Activated CD8-positive, alpha-beta memory T cell treated with anti-CD3 and anti-CD28 coated beads, Interleukin-2, amount 10 ng/mL, durations not matched to agents 7 days and 5 days (primary cell): ENCODE results near the gene NPAS3. TPM values are rescaled to one million over a fixed set of nuclear protein-coding genes. Genes with fewer than 3 reads are reported as not detected.

Experiments
- ATAC-seq: fragments of 150-1000 bp; cut with Tn5 transposase; one replicate; pipeline ENCODE4 v1.10.0; 2021; ENCODE audit warnings: moderate library complexity
- CTCF ChIA-PET: fragments of 350-600 bp; sonication (Branson Sonifier 250); formaldehyde crosslinking; loops from one replicate; lab custom pipeline; 2021; ENCODE audit warnings: antibody characterized with exemption; lab: Charles Lee
- DNase-seq: peaks from one replicate; pipeline ENCODE4 v3.0.0-alpha.2; 2020
- H3K27ac Mint-ChIP-seq: one replicate; pipeline ENCODE4 v1.8.0; 2021; ENCODE audit warnings: mild to moderate bottlenecking, mixed read lengths
- H3K27me3 Mint-ChIP-seq: one replicate; pipeline ENCODE4 v1.8.0; 2021; ENCODE audit warnings: mixed read lengths
- H3K36me3 Mint-ChIP-seq: one replicate; pipeline ENCODE4 v1.8.0; 2021; ENCODE audit warnings: mild to moderate bottlenecking, mixed read lengths
- H3K4me1 Mint-ChIP-seq: one replicate; pipeline ENCODE4 v1.8.0; 2021; ENCODE audit warnings: mixed read lengths
- H3K4me3 Mint-ChIP-seq: one replicate; pipeline ENCODE4 v1.8.0; 2021; ENCODE audit warnings: mild to moderate bottlenecking, moderate library complexity, mixed read lengths
- H3K9me3 Mint-ChIP-seq: one replicate; pipeline ENCODE4 v1.8.0; 2022; ENCODE audit warnings: low read depth, mixed read lengths
- total RNA-seq, 2 experiments: library from RNA; stranded (reverse); gene quantifications; one replicate each; pipeline ENCODE4 v1.2.3, GENCODE V29; 2021

NPAS3 gene
- total RNA-seq, 2 experiments from 2014 or later: not detected

DNA sequence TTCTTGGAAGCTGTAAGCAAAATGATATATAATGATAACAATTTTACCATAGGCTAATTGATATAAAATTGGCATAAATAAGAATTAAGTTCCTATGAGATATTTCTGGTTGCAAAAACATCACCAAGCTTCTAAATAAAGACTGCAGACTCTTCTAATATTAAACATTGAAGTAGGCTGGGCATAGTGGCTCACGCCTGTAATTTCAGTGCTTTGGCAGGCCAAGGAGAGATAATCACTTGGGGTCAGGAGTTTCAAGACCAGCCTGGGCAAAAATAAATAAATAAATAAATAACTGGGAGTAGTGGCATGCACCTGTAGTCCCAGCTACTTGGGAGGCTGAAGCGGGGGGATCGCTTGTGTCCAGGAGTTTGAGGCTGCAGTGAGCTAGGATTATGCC, 71.8 kb downstream of the NPAS3 start:
- DNase-seq (no peak), ATAC-seq (no peak)
- CTCF ChIA-PET: no interaction called here
- Mint-ChIP-seq H3K27me3 (no peaks in the 10 kb centered on the region), H3K9me3 (no peaks in the 10 kb centered on the region), H3K4me3 (no peak overlapping the region), H3K36me3 (no peaks in the 10 kb centered on the region), H3K27ac (no peak overlapping the region), H3K4me1 (no peaks in the 10 kb centered on the region)

DNA sequence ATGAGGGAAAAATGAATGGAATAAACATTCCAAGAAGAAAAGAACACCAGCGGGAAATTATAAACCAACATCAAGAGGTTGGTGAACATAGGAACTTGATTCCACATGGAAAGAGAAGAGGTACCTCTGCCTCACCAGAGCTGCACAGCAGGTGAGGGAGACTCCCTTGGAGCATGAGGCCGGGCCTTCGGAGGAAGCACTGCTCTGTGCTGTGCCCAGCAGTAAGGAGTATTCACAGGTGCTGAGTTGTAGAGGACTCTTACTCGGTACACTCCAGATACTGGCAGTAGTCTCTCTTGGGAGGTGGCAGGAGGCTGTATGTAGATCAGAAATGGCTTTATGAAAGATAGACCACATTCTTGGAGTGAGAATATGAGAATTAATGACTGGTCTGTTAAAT, 76.0 kb downstream of the NPAS3 start:
- Mint-ChIP-seq H3K36me3 (no peaks in the 10 kb centered on the region), H3K27ac (no peak overlapping the region), H3K4me1 (no peaks in the 10 kb centered on the region), H3K9me3 (peaks cover 2% of the 10 kb centered on the region), H3K27me3 (no peaks in the 10 kb centered on the region), H3K4me3 (no peak overlapping the region)
- ATAC-seq (no peak), DNase-seq (no peak)
- CTCF ChIA-PET: no interaction called here

DNA sequence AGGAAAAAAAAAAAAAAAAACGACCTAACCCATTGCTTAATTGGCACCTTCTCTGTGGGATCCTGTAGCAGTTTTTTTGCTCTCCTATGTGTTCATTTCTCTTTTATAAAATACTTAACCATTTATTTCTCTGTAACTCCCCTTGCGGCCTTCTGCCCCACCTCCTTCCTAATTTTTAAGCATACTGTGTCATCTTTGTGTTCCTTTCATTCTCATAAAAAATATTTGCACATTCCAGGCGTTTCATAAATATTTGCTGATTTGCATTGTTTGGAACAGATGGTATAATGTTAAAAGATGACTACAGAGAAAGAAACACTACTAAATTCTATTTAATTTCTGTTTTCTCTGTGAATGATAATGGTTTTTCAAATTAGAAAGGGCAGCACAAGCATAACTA, 77.9 kb downstream of the NPAS3 start:
- Mint-ChIP-seq H3K4me3 (no peak overlapping the region), H3K4me1 (no peaks in the 10 kb centered on the region), H3K9me3 (peaks cover 2% of the 10 kb centered on the region), H3K27me3 (no peaks in the 10 kb centered on the region), H3K36me3 (no peaks in the 10 kb centered on the region), H3K27ac (no peak overlapping the region)
- CTCF ChIA-PET: no interaction called here
- ATAC-seq (no peak), DNase-seq (no peak)

DNA sequence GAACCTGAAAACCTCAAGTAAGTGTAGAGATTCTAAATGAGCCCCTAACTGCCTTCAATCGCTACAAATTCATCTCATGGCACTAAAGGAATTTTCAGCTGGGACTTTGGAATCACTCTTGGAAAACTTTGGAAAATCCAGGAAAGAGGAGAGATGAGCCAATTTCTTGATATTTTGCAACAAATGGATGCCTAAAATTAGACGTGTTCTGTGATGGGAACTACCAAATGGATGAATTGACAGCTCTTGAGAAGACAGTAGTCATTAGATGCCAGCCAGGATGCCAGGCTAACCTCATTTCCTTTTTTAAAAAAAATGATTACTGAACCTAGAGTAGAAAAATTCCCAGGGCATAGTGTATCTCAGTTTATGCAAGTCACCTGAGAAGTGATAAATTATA, 78.3 kb downstream of the NPAS3 start:
- CTCF ChIA-PET: no interaction called here
- no peak for ATAC-seq
- Mint-ChIP-seq H3K4me1 (no peaks in the 10 kb centered on the region), H3K27ac (no peak overlapping the region), H3K27me3 (no peaks in the 10 kb centered on the region), H3K36me3 (no peaks in the 10 kb centered on the region), H3K9me3 (peaks cover 2% of the 10 kb centered on the region), H3K4me3 (no peak overlapping the region)
- DNase-seq: no peak

DNA sequence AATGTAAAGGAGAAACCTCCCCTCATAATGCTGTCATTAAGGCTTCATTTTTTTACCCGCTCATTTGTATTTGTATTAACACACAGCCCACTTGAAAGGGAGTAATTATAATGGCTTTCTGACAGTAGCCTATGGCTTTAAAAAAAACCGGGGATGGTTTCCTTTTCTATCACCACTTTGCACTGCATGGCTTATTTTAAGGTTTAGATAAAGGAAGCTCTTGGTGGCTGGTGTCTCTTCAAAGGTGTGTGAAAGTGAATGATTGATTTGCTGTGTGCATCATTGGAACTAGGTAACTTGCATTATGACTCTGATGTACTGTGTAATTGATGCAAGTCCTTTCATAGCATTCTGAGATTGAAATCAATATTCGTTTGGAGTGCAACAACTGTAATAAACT, 80.7 kb downstream of the NPAS3 start:
- no peak for ATAC-seq
- no peak overlapping the region for H3K4me3 Mint-ChIP-seq
- H3K27ac Mint-ChIP-seq: no peak overlapping the region
- no peaks in the 10 kb centered on the region for H3K27me3 Mint-ChIP-seq
- no peaks in the 10 kb centered on the region for H3K36me3 Mint-ChIP-seq
- CTCF ChIA-PET: no interaction called here
- no peaks in the 10 kb centered on the region for H3K4me1 Mint-ChIP-seq
- no peak for DNase-seq
- H3K9me3 Mint-ChIP-seq: peaks cover 5% of the 10 kb centered on the region

DNA sequence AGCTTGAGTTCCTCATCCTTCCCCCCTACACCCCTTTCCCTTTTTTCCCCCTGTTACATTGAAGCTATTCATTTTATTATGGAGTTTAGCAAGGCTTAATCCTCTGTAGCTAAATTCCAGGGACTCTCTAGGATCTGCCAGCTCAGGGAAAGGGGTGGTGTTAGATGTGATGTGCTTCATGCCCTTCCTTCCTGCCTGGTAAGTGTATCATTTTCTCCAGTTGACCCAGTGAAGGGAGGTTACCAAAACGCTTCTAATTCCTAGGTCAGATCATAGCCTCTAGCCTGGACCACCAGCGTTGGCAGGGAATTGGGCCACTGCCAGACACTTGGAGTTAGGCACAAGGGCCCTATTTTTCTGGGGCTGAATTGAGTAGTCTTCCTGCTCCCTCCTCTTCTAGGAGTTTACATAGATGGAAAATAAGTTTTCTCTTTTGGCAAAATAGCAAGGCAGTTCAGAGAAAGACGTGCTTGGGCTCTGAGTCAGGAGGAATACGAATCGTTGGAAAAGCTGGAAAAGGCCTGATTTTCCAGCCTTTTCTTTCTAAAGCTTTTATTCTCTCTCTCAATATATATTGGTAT, 88.3 kb downstream of the NPAS3 start:
- Mint-ChIP-seq H3K27me3 (no peaks in the 10 kb centered on the region), H3K36me3 (no peaks in the 10 kb centered on the region), H3K4me1 (no peaks in the 10 kb centered on the region), H3K9me3 (peaks cover 10% of the 10 kb centered on the region), H3K27ac (no peak overlapping the region), H3K4me3 (no peak overlapping the region)
- CTCF ChIA-PET: no interaction called here
- DNase-seq: no peak
- ATAC-seq: no peak

DNA sequence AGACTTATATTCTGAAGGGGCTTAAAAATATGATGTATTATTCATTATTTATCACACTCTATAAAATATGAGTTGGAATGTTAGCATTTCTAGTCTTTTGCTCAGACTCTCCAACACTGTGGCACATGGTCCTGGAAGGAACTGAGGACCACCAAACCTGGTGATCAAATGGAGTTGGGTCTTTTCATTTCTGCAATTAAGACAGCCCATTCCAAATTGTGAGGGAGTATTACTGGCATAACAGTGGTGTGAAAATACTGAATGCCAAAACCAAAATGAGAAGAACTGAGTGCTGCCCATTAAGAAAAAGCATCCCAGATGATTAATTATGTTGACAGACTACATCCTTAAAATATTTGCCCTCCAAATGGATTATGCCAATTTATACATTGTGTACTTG, 90.8 kb downstream of the NPAS3 start:
- Mint-ChIP-seq H3K4me1 (no peaks in the 10 kb centered on the region), H3K36me3 (no peaks in the 10 kb centered on the region), H3K27ac (no peak overlapping the region), H3K9me3 (peaks cover 6% of the 10 kb centered on the region), H3K27me3 (no peaks in the 10 kb centered on the region), H3K4me3 (no peak overlapping the region)
- DNase-seq (no peak), ATAC-seq (no peak)
- CTCF ChIA-PET: no interaction called here

DNA sequence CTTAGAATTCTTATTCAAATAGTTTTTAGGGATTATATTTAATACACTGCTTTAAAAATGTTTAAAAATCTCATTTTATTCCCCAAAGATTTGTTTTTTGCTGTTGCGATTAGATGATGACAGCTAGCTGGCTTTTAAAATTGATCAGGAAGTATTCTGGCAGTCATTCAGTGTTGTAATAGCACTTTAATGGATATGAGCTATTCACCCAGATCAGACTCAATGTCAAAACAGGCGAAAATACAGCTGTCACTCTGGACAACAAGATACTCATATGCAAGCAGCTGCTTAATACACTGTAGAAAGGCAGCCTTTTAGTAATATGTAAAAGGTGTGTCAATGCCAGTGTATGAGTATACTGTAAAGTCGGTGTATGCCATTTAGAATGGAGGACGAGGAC, 91.7 kb downstream of the NPAS3 start:
- CTCF ChIA-PET: no interaction called here

DNA sequence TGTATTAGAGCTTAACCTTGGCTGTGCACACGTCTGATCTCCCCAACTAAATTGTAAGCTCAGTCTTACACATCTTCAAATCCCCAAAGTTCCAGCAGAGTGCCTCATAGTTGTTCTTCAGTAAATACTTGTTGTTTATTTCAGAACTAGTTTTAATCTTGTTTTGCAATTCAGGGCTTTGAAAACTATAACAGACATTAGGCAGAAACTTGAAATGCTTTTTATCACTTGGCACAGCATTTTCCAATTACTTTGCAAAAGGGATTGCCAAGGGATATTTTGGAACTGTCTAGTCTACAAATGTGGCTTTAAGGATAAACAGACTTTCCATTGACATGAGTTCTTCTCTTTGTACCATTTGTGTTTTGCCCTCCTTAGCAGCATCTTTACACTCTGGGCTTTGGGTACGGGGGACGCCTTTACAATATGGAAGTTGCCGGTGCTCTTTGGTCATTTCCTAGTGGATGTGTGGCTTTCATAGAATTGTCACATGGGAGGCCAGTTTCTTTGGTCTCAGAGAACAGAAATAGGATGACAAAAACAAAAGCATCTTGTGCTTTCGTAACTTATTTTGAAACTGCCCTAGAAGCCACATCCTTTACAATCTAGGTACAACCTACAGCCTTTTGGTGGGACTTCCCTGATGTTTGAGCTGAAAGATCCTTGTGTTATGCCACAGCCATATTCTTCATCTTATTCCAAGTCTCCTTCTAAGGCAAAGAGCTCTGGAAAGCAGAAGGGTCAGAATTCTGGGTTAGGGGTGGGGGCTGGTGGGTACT, 96.9 kb downstream of the NPAS3 start:
- Mint-ChIP-seq H3K36me3 (no peaks in the 10 kb centered on the region), H3K4me3 (no peak overlapping the region), H3K27me3 (no peaks in the 10 kb centered on the region), H3K9me3 (peaks cover 4% of the 10 kb centered on the region), H3K27ac (no peak overlapping the region), H3K4me1 (no peaks in the 10 kb centered on the region)
- CTCF ChIA-PET: no interaction called here
- ATAC-seq: no peak
- no peak for DNase-seq

More for the DNA sequence above, 91.7 kb downstream of the NPAS3 start:
- Mint-ChIP-seq H3K27me3 (no peaks in the 10 kb centered on the region), H3K4me3 (no peak overlapping the region), H3K36me3 (no peaks in the 10 kb centered on the region), H3K4me1 (no peaks in the 10 kb centered on the region), H3K9me3 (peaks cover 10% of the 10 kb centered on the region), H3K27ac (no peak overlapping the region)
- ATAC-seq (no peak), DNase-seq (no peak)

DNA sequence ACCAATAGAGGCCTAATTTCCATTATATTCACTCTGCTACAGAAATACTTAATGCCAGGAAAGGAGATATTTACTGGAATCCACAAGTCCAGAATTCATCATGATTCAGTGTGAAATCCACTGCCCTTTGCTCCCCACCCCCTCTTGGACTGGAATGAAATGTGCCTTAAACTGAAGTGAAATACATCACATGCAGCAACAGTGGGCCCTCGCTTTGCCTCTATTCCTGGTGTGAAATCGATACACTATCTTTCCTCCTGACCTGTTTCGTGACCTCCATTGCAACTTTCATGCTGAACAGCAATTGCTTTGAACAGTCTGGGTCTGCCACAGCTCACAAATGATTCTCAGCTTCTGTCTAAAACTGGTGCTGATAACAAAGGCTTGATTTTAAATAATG, 100.6 kb downstream of the NPAS3 start:
- ATAC-seq (no peak), DNase-seq (no peak)
- H3K27ac Mint-ChIP-seq: no peak overlapping the region
- H3K4me3 Mint-ChIP-seq: no peak overlapping the region
- CTCF ChIA-PET: no interaction called here
- H3K4me1 Mint-ChIP-seq: no peaks in the 10 kb centered on the region
- no peaks in the 10 kb centered on the region for H3K27me3 Mint-ChIP-seq
- H3K36me3 Mint-ChIP-seq: no peaks in the 10 kb centered on the region
- peaks cover 15% of the 10 kb centered on the region for H3K9me3 Mint-ChIP-seq

DNA sequence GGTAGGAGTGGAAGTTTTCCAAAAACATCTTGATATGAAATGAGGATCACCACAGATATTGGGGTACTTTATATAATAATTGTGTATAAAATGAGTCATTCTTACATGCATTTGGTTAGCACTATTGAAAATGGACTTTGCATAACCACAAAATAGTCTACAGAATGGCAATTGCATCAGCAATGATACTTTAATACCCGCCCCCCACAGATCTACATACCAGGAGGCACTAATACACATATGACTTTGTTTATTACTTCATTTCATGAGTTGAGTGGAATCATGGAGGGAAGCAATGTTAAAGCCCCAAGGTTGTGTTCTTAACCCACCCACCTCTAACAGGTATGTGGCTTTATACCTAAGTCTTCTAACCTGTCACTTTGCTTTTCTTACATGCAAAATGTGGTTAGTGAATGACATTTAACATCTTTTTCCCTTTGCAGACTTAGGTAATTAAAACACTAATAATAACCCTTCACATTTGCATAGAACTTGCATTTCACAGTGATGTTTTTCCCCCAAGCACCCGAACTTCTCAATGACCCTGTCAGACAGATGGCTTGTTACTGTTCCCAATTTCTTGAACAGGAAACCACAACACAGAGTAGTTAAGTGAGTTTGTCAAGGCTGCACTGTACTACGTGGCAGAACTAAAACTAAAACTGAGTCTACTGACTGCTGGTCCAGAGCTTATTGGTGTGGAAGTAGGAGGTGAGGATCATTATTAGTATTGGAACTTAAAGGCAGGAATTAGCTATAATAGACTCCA, 101.9 kb downstream of the NPAS3 start:
- H3K27ac Mint-ChIP-seq: no peak overlapping the region
- CTCF ChIA-PET: no interaction called here
- DNase-seq (no peak), ATAC-seq (no peak)
- H3K27me3 Mint-ChIP-seq: no peaks in the 10 kb centered on the region
- no peak overlapping the region for H3K4me3 Mint-ChIP-seq
- H3K36me3 Mint-ChIP-seq: no peaks in the 10 kb centered on the region
- H3K4me1 Mint-ChIP-seq: no peaks in the 10 kb centered on the region
- peaks cover 11% of the 10 kb centered on the region for H3K9me3 Mint-ChIP-seq

DNA sequence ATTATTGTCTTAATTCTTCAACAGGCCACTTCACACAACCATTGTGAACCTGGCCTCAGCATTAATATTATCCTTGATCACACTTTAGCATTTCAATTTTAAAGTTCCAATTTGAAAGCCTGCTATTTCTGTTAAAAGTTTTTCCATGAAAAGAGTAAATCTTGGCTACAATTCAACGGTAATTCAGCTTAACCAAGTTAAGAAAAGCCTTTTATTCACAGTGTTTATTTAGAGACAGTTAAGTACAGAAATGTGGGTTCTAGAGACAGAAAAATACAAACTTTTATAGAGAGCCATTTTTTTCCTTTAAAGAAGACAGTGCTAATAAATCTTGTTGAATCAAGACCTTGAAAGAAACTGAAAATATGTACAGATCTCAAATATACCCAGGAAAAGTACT, 103.9 kb downstream of the NPAS3 start:
- DNase-seq (no peak), ATAC-seq (no peak)
- Mint-ChIP-seq H3K9me3 (peaks cover 13% of the 10 kb centered on the region), H3K36me3 (no peaks in the 10 kb centered on the region), H3K4me3 (no peak overlapping the region), H3K27ac (no peak overlapping the region), H3K27me3 (no peaks in the 10 kb centered on the region), H3K4me1 (no peaks in the 10 kb centered on the region)
- CTCF ChIA-PET: no interaction called here

DNA sequence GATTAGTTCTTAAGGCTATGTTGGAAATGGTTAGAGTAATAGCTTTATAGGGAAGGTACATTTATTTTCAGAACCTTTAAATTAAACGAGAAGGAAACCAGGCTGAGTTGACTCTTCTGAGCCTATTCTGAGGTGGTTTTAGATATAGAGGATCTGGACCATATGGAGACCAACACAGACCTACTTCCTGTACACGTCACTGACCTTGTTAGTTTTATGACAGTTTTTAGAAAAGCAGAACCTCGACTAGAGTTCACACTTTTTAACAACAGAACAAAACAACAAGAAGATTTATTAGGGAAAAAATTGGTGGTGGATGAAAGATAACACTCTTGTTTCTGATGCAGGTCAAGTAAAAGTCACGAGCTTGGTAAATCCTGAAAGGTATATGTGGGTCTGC, 107.1 kb downstream of the NPAS3 start:
- CTCF ChIA-PET: no interaction called here
- Mint-ChIP-seq H3K36me3 (no peaks in the 10 kb centered on the region), H3K27ac (no peak overlapping the region), H3K9me3 (peaks cover 15% of the 10 kb centered on the region), H3K27me3 (no peaks in the 10 kb centered on the region), H3K4me3 (no peak overlapping the region), H3K4me1 (no peaks in the 10 kb centered on the region)
- DNase-seq (no peak), ATAC-seq (no peak)

DNA sequence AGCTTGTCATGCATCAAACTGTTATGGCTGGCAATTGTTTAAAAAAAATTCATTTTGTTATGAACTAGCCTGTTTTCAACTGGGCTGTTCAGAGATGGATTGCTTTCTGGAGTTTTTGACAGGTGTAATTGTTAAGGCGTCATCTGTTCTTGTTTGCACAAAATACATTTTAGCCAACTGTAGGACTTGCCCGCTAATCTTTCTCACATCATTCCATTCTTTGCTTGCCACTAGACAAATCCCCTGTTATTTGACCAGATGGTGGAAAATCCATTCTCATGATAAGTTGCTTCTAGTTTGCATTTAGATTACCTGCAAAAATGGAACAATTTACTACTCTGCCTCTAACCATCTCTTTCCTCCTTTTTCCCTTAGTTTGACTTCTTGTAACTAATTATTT, 114.3 kb downstream of the NPAS3 start:
- no peaks in the 10 kb centered on the region for H3K27me3 Mint-ChIP-seq
- CTCF ChIA-PET: no interaction called here
- no peaks in the 10 kb centered on the region for H3K4me1 Mint-ChIP-seq
- H3K27ac Mint-ChIP-seq: no peak overlapping the region
- peaks cover 2% of the 10 kb centered on the region for H3K9me3 Mint-ChIP-seq
- ATAC-seq (no peak), DNase-seq (no peak)
- no peaks in the 10 kb centered on the region for H3K36me3 Mint-ChIP-seq
- H3K4me3 Mint-ChIP-seq: no peak overlapping the region
